Stimulated activated CD8-positive, alpha-beta memory T cell treated with anti-CD3 and anti-CD28 coated beads, Interleukin-7, amount 100 ng/mL, for 1 hour (primary cell): ENCODE data around the gene CD79A.

Experiments
- DNase-seq, 2 donors: peaks; one replicate each; pipeline ENCODE4 v3.0.0-alpha.2; 2020; ENCODE audit warnings: low read depth in 2 of 2

The CD79A gene

GRCh38 chr19:41876847-41877832 is at the start of gene CD79A:
Gene CD79A, plus strand, starts transcription at chr19:41877279. Its CDS starts 26 bp downstream, at chr19:41877305.
- DNase-seq, result no peak

DNA sequence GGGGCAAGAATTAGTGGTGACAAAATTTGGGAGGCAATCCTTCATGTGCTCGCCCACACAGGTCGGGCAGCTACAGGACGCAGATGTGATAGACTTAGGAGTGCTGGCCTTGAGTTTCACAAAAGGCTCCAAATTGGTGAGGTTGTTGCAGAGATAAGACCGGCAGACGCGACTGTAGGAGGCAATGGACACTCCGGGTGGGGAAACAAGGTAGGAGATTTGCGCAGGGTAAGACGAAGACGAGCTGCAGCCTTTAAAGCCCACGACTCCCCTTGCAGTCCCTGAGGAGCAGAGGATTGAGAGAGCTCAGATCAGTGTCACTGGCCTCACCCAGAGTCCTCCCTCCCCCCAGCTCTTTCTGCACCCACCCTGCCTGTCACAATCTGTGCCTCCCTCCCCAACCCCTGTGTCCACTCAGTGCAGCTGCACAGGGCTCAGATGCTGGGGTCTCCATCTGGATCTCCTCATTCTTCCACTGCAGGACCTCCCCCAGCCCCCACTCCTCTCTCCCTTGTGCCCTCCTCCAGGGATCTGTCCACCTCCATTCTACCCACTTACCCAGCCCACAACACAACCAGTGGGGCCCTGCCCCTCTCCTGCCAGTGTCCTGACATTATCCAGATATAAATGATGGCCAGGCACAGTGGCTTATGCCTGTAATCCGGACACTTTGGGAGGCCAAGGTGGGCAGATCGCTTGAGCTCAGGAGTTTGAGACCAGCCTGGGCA is 38.9 kb upstream of the CD79A start:
- no peak for DNase-seq

GRCh38 chr19:41839211-41839610 is 37.9 kb upstream of the CD79A start:
- DNase-seq, result no peak

DNA sequence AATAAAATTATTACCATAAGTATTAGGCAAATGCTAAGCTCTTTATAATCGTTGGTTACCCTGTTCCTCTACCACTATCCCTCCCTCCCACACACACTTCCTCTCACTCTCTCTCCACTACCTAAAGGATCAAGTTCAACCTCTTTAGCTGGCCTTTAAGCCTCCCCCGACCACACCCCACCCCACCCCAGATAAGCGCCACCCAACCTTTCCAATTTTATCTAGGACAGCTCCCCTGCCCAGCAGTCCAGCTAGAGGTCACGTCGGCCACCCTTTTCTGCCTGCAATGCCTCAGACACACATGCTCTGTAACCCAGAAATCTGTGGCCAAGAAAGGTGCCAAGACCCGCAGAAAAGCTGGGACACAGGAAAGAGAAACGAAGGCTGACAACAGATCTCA is 33.7 kb upstream of the CD79A start:
- DNase-seq, result no peak

DNA sequence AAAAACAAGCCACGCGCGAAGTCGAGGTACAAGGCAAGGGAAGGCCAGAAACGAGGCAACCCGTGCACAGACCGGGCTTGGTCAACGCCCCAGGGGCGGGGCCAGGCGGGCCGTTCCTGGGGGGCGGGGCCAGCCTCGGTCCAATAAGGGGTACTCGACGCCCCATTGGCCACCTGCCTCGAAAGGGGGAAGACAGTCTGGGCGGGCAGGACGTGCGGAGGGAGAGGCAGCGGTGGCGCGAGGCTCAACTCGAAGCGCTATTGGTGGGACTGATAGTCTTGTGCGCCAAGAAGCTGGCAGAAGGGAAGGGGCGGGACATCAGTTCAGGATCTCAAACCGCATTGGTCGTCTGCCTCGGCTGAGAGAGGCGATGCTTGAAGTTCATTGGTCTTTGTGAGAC is 32.5 kb upstream of the CD79A start, which contains the start of gene LYPD4:
Gene LYPD4, minus strand, starts transcription at position 83 of the 400 bp plus-strand sequence. CDS start 5,398 bp downstream, outside the sequence.
- no peak for DNase-seq

DNA sequence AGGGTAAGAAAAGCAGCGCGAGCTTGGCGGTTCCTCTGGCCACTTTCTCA is 32.3 kb upstream of the CD79A start, which contains the start of gene DMRTC2:
Gene DMRTC2, plus strand, starts transcription at position 42 of the 50 bp plus-strand sequence. CDS start 2,387 bp downstream, outside the sequence.
- DNase-seq, result no peak

- no peak for DNase-seq
These were observed 32.0 kb upstream of the CD79A start for GRCh38 chr19:41845051-41845590.

- DNase-seq, result no peak
These were observed 29.6 kb upstream of the CD79A start for GRCh38 chr19:41847351-41848105.

DNA sequence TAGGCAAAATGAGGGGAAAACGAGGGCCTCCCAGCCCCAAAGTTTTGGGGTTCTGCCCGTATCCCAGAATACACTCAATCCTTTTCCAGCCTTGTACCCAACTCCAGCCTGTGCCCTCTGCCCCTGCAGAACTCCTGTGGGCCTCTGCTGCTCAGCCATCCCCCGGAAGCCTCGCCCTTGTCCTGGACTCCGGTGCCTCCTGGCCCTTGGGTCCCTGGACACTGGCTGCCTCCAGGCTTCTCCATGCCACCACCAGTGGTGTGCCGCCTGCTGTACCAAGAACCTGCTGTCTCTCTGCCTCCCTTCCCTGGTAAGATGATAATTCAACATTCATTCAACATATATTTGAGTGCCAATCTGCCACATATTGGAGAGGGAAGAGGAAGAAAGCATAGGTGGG is 28.4 kb upstream of the CD79A start:
- DNase-seq, result no peak

- DNase-seq, result no peak
These were observed 28.0 kb upstream of the CD79A start for GRCh38 chr19:41849067-41849466.

DNA sequence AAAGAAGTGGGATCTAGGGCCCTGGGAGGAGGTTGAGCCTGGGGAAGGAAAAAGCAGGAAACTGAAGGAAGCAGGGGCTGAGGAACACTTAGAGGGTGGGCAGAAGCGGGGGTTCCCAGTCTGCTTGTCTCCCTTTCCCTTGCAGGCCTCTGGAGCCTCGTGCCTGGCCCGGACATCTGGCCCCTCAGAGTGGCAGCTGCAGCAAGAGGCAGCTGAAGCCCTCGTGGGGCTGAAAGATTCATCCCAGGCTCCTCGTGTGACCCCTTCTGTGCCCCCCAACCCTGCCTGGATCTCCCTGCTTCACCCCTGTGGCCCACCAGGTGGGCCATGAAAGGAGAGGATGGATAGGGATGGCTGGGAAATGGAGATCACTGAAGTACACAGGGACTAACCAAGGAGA is 26.7 kb upstream of the CD79A start:
- no peak for DNase-seq

DNA sequence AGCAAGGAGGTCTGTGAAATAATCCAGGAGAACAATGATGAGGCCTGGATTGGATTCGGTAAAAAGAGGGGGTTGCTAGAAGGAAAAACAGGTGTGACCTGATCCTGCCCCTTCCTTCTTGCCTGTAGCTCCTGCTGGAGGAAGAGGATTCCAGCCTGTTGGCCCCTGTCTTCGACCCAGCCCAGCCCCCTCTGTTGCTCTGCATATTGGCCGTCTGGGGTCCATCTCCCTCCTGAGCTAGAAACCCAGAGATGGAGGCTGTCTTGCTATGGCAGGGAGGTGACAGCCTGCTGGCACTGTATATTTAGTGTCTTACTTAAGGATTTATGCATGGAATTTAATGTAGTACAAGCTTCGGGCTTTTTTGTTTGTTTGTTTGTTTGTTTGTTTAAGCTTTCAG is 25.6 kb upstream of the CD79A start:
- no peak for DNase-seq

- DNase-seq, result no peak
These were observed 23.7 kb upstream of the CD79A start for GRCh38 chr19:41853344-41853743.

DNA sequence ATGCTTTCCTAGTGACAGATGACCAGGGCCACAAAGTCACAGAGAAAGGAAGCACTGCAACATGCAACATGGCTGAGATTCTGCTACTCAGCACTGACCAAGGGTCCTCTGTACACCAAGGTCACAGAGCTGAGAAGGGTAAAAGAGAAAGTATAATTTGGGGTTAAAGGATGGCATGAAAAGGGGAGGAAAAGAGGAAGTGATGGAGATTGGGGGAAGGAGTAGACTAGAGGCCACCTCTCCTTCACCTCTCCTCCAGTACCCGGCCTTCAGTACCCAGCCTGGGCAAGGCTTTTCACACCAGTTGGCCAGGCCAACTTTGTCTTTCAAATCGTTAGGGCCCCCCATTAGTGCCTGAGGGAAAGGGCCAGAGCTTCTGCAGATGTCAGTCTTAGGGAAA is 23.3 kb upstream of the CD79A start:
- no peak for DNase-seq

- DNase-seq, result no peak
These were observed 17.9 kb upstream of the CD79A start for GRCh38 chr19:41859213-41859617.

GRCh38 chr19:41859618-41860418 is 17.3 kb upstream of the CD79A start, which contains the start of gene RPS19:
Gene RPS19, plus strand, starts transcription at chr19:41860255. Its CDS starts 520 bp downstream, at chr19:41860775.
- peak; percentile 96 to 98 for DNase-seq

GRCh38 chr19:41860419-41861115 is 16.5 kb upstream of the CD79A start:
- no peak for DNase-seq

GRCh38 chr19:41861116-41861768 is 15.8 kb upstream of the CD79A start:
- no peak for DNase-seq

DNA sequence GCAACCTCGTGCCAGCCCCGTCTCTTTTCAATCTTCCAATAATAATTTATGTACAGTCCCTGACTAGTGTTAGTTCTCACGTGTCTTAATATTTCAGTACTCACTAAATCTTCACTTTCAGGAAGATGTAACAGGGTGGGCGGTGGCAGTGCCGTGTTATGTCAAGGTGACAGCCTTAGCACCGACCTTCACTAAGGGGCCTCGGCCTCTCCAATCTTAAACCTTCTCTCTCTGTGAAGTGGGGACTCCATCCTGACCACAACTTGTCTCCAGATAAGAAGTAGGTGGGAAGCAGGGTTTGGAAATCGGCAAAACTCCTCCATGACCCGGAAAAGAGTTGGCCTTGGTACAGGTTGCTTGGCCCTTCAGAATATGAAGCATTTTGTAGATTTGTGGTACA is 15.2 kb upstream of the CD79A start:
- no peak for DNase-seq

DNA sequence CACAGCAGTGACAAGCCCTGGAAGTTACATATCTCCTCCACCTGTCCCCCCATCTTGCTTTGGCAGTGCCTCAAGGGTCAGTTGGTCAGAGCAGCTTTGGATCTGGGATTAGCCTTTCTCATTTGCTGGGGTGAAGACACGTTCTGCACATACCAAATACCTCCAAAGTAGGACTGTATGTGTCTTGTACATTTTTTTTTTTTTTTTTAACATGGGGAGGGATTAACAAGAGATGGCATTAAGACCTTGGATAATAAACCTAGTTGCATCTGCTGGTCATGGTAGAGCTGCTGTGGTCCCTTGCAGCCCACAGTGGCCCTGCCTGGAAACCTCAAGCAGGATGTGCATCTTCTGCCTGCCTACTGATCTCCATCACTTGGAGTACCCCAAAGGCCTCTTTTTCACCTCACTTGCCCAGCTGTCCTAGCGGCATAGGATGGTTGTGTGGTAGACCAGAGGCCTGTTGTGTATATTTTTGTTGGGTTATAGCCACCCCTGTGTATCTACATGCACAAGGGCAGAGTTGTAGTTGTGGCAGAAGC is 14.6 kb upstream of the CD79A start:
- DNase-seq, result no peak
